Kidney (tissue), 14 donors: ENCODE measurements around the gene PTGFRN. TPM values are rescaled to one million over a fixed set of nuclear protein-coding genes. Genes with fewer than 3 reads are reported as not detected.

Source experiments
- DNase-seq, 5 donors: peaks; one replicate each; pipeline ENCODE4 v3.0.0-alpha.2; 2013 to 2020
- FAIRE-seq: peaks from 2 replicates; lab custom pipeline; 2012; peaks lifted over from hg19 to GRCh38; lab: Jason Lieb, UNC
- H3K27ac ChIP-seq, 2 donors: one replicate each; pipeline ENCODE4 v1.7.0; 2013; ENCODE audit warnings: low read depth in 2 of 2, low read length in 2 of 2, inconsistent platforms in 1 of 2
- H3K27me3 ChIP-seq: one replicate; pipeline ENCODE4 v1.7.1; 2013; ENCODE audit warnings: low read length, inconsistent platforms; ENCODE audit not compliant: control insufficient read depth, insufficient read depth
- H3K36me3 ChIP-seq, 3 donors: one replicate each; pipeline versions ENCODE4 v1.7.0 to v1.7.1; 2013; ENCODE audit warnings: low read length in 3 of 3, control low read depth in 1 of 3, inconsistent platforms in 1 of 3; ENCODE audit not compliant: insufficient read depth in 3 of 3, control insufficient read depth in 2 of 3
- H3K4me1 ChIP-seq, 3 donors: one replicate each; pipeline versions ENCODE4 v1.7.0 to v1.7.1; 2013; ENCODE audit warnings: low read length in 3 of 3, inconsistent platforms in 1 of 3, low read depth in 1 of 3; ENCODE audit not compliant: control insufficient read depth in 2 of 3, insufficient read depth in 2 of 3
- H3K4me3 ChIP-seq, 3 donors: one replicate each; pipeline versions ENCODE4 v1.7.0 to v1.8.1; 2013; ENCODE audit warnings: low read length in 3 of 3, control low read depth in 1 of 3, inconsistent platforms in 1 of 3
- H3K9ac ChIP-seq, 3 donors: one replicate each; pipeline versions ENCODE4 v1.7.0 to v1.7.1; 2013; ENCODE audit warnings: low read length in 3 of 3, control low read depth in 1 of 3, inconsistent platforms in 1 of 3
- H3K9me3 ChIP-seq, 3 donors: one replicate each; pipeline versions ENCODE4 v1.7.0 to v1.7.1; 2013; ENCODE audit warnings: low read length in 3 of 3, control low read depth in 1 of 3, inconsistent platforms in 1 of 3; ENCODE audit not compliant: control insufficient read depth in 2 of 3, insufficient read depth in 1 of 3
- CTCF ChIP-seq: IDR thresholded peaks from 3 replicates; pipeline ENCODE4 v1.5.1; 2012; ENCODE audit warnings: mild to moderate bottlenecking, moderate library complexity, borderline replicate concordance; ENCODE audit not compliant: insufficient read depth; ENCODE audit errors: extremely low read depth
- intact Hi-C: fragments of 100-400 bp; cut with DNase I; formaldehyde crosslinking; loops from one replicate; pipeline ENCODE4 v1.11.1; 2022
- polyA plus RNA-seq: library from polyadenylated mRNA; stranded (reverse); fragments of 350-450 nt; fragmentation: Illumina TruSeq; extraction: RNeasy Lipid Tissue Mini Kit (QIAGEN cat#74804); gene quantifications from one replicate; pipeline ENCODE4 v1.2.3, GENCODE V29; 2014; ENCODE audit warnings: low read depth, low replicate concordance; ENCODE audit not compliant: insufficient read depth
- total RNA-seq: library from RNA; stranded (reverse); fragmentation: NEBNext Ultra II Directional; extraction: Animal tissue kit (Norgen Biotek cat#: 25700); gene quantifications from one replicate; pipeline ENCODE4 v1.2.1, GENCODE V29; 2021
- donor health status: control.
- donor health status: control.
- donor health status: control.
- donor health status: control.
- donor health status: control.
- donor health status: DM: yes; HTN: yes; CAD: no.
- donor health status: Normal renal cell carcinoma (clear cell type).

The PTGFRN gene
- total and polyA plus RNA-seq, 2 donors from 2014 or later, result 16.4 to 44.8 TPM

- H3K4me3 ChIP-seq, result no peak overlapping the region
- H3K4me1 ChIP-seq, result no peaks in the 10 kb centered on the region
- no peaks in the 10 kb centered on the region for H3K9me3 ChIP-seq
- FAIRE-seq, result no peak
- no peak overlapping the region for H3K27ac ChIP-seq
- TF ChIP-seq CTCF, result no peak
- no peaks in the 10 kb centered on the region for H3K27me3 ChIP-seq
- H3K9ac ChIP-seq, result no peak overlapping the region
- intact Hi-C loops, result no loop called here
- DNase-seq, result no peak
- H3K36me3 ChIP-seq, result no peaks in the 10 kb centered on the region
These were observed 104.5 kb downstream of the PTGFRN start for GRCh38 chr1:117014209-117014608.

GRCh38 chr1:117015724-117016123 lies 106.0 kb downstream of the PTGFRN start:
- TF ChIP-seq CTCF, result no peak
- Histone ChIP-seq H3K4me3 (no peak overlapping the region), H3K9ac (no peak overlapping the region), H3K36me3 (no peaks in the 10 kb centered on the region), H3K27me3 (no peaks in the 10 kb centered on the region), H3K27ac (no peak overlapping the region), H3K9me3 (no peaks in the 10 kb centered on the region), H3K4me1 (no peaks in the 10 kb centered on the region)
- no peak for DNase-seq
- intact Hi-C loops, result no loop called here
- no peak for FAIRE-seq

- no peak for FAIRE-seq
- intact Hi-C loops, result no loop called here
These were observed 107.3 kb downstream of the PTGFRN start for GRCh38 chr1:117017062-117017461.

More at GRCh38 chr1:117017062-117017461, 107.3 kb downstream of the PTGFRN start:
- Histone ChIP-seq H3K27me3 (no peaks in the 10 kb centered on the region), H3K27ac (no peak overlapping the region), H3K9ac (no peak overlapping the region), H3K9me3 (no peaks in the 10 kb centered on the region), H3K36me3 (no peaks in the 10 kb centered on the region), H3K4me1 (no peaks in the 10 kb centered on the region), H3K4me3 (no peak overlapping the region)
- DNase-seq, result no peak
- no peak for TF ChIP-seq CTCF
